ENCODE measurements around the gene PDCD4. TPM values are rescaled to one million over a fixed set of nuclear protein-coding genes. Genes with fewer than 3 reads are reported as not detected.
A peak's percentile ranks its signal among the peaks of the same experiment; 100 is the strongest.

PDCD4 gene
- total and polyA plus RNA-seq, 2 of the 4 experiments (the other 2 are of a cell fraction) = 10.9 to 49.7 TPM

GRCh38 chr10:110864662-110865140, 7.0 kb upstream of the PDCD4 start:
- peak overlapping the region; percentile 49 for H2BK5ac ChIP-seq (ENCODE audit: low read depth, low read length, poor library complexity, severe bottlenecking)
- no peaks in the 10 kb centered on the region for H3K9me3 ChIP-seq (ENCODE audit: control insufficient read depth, insufficient read depth, low read length)
- H4K91ac ChIP-seq (ENCODE audit: insufficient read depth, low read depth, low read length) = peak overlapping the region; percentile 19; the same call in 1 of the 2 replicates
- H3K4me1 ChIP-seq (ENCODE audit: control insufficient read depth, insufficient read depth, low read length) = peaks cover 15% of the 10 kb centered on the region
- in situ Hi-C loops (cut with MboI; ENCODE audit: low sequenced_read_pairs) = no loop called here
- ATAC-seq (ENCODE audit: low read depth) (no peak), DNase-seq (no peak)
- H4K8ac ChIP-seq (ENCODE audit: low read depth in 2 of 2, low read length in 2 of 2) = peak overlapping the region; percentile 24 to 93; a peak in 3 of 4 replicates
- intact Hi-C loops (cut with micrococcal nuclease) = loop anchor here (5.0 kb wide), 1 partner anchor 37 kb away; no protein-coding TSS in a partner anchor
- BruUV-seq (replicated peaks) = no TSS peak
- H3K4me3 ChIP-seq (ENCODE audit: insufficient read depth, low read depth, low read length) = no peak overlapping the region
- no peaks in the 10 kb centered on the region for H4K20me1 ChIP-seq (ENCODE audit: insufficient read depth, low read length)
- peak overlapping the region; percentile 36; the same call in 1 of the 2 replicates for H3K23ac ChIP-seq (ENCODE audit: low read depth, low read length)
- H2AFZ ChIP-seq (replicated peaks; ENCODE audit: low read length, poor library complexity) = peak overlapping the region; percentile 76
- H2BK20ac ChIP-seq (ENCODE audit: low read depth, low read length) = peak overlapping the region; percentile 57
- no peaks in the 10 kb centered on the region for H3K36me3 ChIP-seq (ENCODE audit: control insufficient read depth, insufficient read depth, low read length)
- 40% methylated on average over 1 of the region's 6 CpGs; no CpG with 5 or more reads in 1 of the 2 experiments for WGBS, 2 experiments (ENCODE audit: extremely low coverage in 2 of 2, insufficient read length in 1 of 2)
- H2AK9ac ChIP-seq (replicated peaks; ENCODE audit: low read depth, low read length, poor library complexity) = no peak overlapping the region
- peak overlapping the region; percentile 62; the same call in 1 of the 2 replicates for H4K5ac ChIP-seq (ENCODE audit: low read depth, low read length)
- peak overlapping the region; percentile 38; the same call in 1 of the 2 replicates for H3K14ac ChIP-seq (replicated peaks; ENCODE audit: low read depth, low read length)
- 0 out of 2 replicates have a peak overlapping the region, but pooled peaks have one; percentile 2 for H2AK5ac ChIP-seq (ENCODE audit: low read depth, low read length)
- peak overlapping the region; percentile 22; the same call in 1 of the 2 replicates for H2BK120ac ChIP-seq (ENCODE audit: low read depth, low read length)
- dilution Hi-C loops (cut with HindIII; ENCODE audit: low sequenced_read_pairs, unreplicated experiment) = no loop called here
- H3K18ac ChIP-seq (ENCODE audit: low read depth, low read length) = peak overlapping the region; percentile 85
- no peak overlapping the region for H3K56ac ChIP-seq (ENCODE audit: extremely low read depth, insufficient read depth, low read length)
- H3K4ac ChIP-seq (ENCODE audit: low read depth, low read length) = peak overlapping the region; percentile 47
- ChIA-PET CTCF (no interaction called here), POLR2A (ENCODE audit: unreplicated experiment) (interaction anchor here (0.6 kb wide), 1 partner anchor 87 kb away, joined by 3 read pairs; no protein-coding TSS in a partner anchor)
- no peak overlapping the region for H3K9ac ChIP-seq (ENCODE audit: low read depth, low read length)
- H3K4me2 ChIP-seq (ENCODE audit: low read depth, low read length) = peak overlapping the region; percentile 79
- peak overlapping the region; percentile 29; the same call in 1 of the 3 replicates for H2BK15ac ChIP-seq (ENCODE audit: low read depth, low read length)
- H3K79me1 ChIP-seq (ENCODE audit: low read depth in 1 of 2, low read length in 2 of 2) = no peaks in the 10 kb centered on the region
- no peak overlapping the region for H3K27ac ChIP-seq (ENCODE audit: insufficient read depth, low read length)
- no peaks in the 10 kb centered on the region for H3K27me3 ChIP-seq (ENCODE audit: control insufficient read depth, insufficient read depth, low read length)
- peaks cover 7% of the 10 kb centered on the region; the same call in 1 of the 2 replicates for H3K9me1 ChIP-seq (ENCODE audit: insufficient read depth, low read length)
- TF ChIP-seq SMC3 (IDR thresholded peaks at IDR 0.05; ENCODE audit: low read depth, low read length) (no peak), MXI1 (IDR thresholded peaks at IDR 0.05; ENCODE audit: borderline replicate concordance, low read depth, low read length) (no peak), CHD1 (IDR thresholded peaks at IDR 0.05; ENCODE audit: low read depth, low read length) (no peak), BHLHE40 (IDR thresholded peaks at IDR 0.05; ENCODE audit: low read depth, low read length) (no peak), MAFK (IDR thresholded peaks at IDR 0.05; ENCODE audit: low read depth, low read length) (no peak), FOS (IDR thresholded peaks at IDR 0.05; ENCODE audit: low read depth, low read length) (no peak), RCOR1 (IDR thresholded peaks at IDR 0.05; ENCODE audit: insufficient replicate concordance, low read length) (no peak), RFX5 (IDR thresholded peaks at IDR 0.05; ENCODE audit: low read depth, low read length) (no peak), CTCF (conservative IDR thresholded peaks at IDR 0.05; ENCODE audit: low read depth, low read length) (no peak), NFE2L2 (IDR thresholded peaks at IDR 0.05; ENCODE audit: low read depth, low read length) (no peak), ELK1 (IDR thresholded peaks at IDR 0.05; ENCODE audit: borderline replicate concordance, low read depth, low read length) (no peak), POLR2A (IDR thresholded peaks at IDR 0.05; ENCODE audit: low read depth, low read length) (no peak), MAZ (IDR thresholded peaks at IDR 0.05; ENCODE audit: borderline replicate concordance, low read depth, low read length) (no peak), CEBPB (IDR thresholded peaks at IDR 0.05; ENCODE audit: low read depth, low read length) (no peak), RAD21 (IDR thresholded peaks at IDR 0.05; ENCODE audit: low read length) (no peak), USF2 (IDR thresholded peaks at IDR 0.05; ENCODE audit: low read depth, low read length) (no peak)

Measured in IMR-90 (cell line).